Stomach (tissue), 9 donors: ENCODE measurements around the gene CLEC3A. TPM values are rescaled to one million over a fixed set of nuclear protein-coding genes. Genes with fewer than 3 reads are reported as not detected.

Experiments used
- DNase-seq, 2 donors: peaks; one replicate each; pipeline versions ENCODE4 v3.0.0 to v3.0.0-alpha.2; 2013 to 2019
- H3K27ac ChIP-seq, 5 donors: fragments of 200-600 bp in 4 of 5; sonication (generic) in 4 of 5; one replicate each; pipeline ENCODE4 v1.5.1; 2013 to 2019; ENCODE audit warnings: mild to moderate bottlenecking in 1 of 5, moderate library complexity in 1 of 5
- H3K27me3 ChIP-seq, 3 donors: fragments of 200-600 bp; sonication (generic); one replicate each; pipeline ENCODE4 v1.5.1; 2017 to 2019; ENCODE audit warnings: mixed run types in 1 of 3
- H3K36me3 ChIP-seq, 4 donors: fragments of 200-600 bp; sonication (generic); 1 replicate in 3 of 4; 2 replicates in 1 of 4; pipeline ENCODE4 v1.5.1; 2016 to 2019
- H3K4me1 ChIP-seq, 4 donors: fragments of 200-600 bp; sonication (generic); one replicate each; pipeline ENCODE4 v1.5.1; 2016 to 2019
- H3K4me3 ChIP-seq, 4 donors: fragments of 200-600 bp; sonication (generic) in 3 of 4; one replicate each; pipeline ENCODE4 v1.5.1; 2016 to 2019; ENCODE audit warnings: mild to moderate bottlenecking in 1 of 4
- H3K9me3 ChIP-seq, 4 donors: fragments of 200-600 bp; sonication (generic); one replicate each; pipeline ENCODE4 v1.5.1; 2016 to 2019
- CTCF ChIP-seq, 7 experiments: fragments of 450-650 bp in 4 of 7; fragments of 200-600 bp in 3 of 7; sonication (generic) in 3 of 7; IDR thresholded peaks; one replicate each; pipeline ENCODE4 v1.5.1; 2016 to 2019; ENCODE audit warnings: antibody characterized with exemption in 7 of 7, control low read depth in 2 of 7, mild to moderate bottlenecking in 1 of 7
- EP300 ChIP-seq: sonication (generic); formaldehyde crosslinking; IDR thresholded peaks from one replicate; pipeline ENCODE4 v1.6.1; 2017; ENCODE audit warnings: antibody characterized with exemption
- POLR2A ChIP-seq, 4 donors: fragments of 450-650 bp; IDR thresholded peaks; one replicate each; pipeline ENCODE4 v1.6.1; 2016; ENCODE audit warnings: antibody characterized with exemption in 4 of 4, control low read depth in 2 of 4, mild to moderate bottlenecking in 1 of 4, moderate library complexity in 1 of 4
- POLR2AphosphoS5 ChIP-seq, 3 donors: sonication (generic); formaldehyde crosslinking; IDR thresholded peaks; one replicate each; pipeline ENCODE4 v1.6.1; 2016; ENCODE audit warnings: antibody characterized with exemption in 3 of 3
- WGBS, 5 donors: extraction: QIAGEN DNeasy Blood & Tissue Kit in 3 of 5; methylation state at CpG; one replicate each; pipeline versions ENCODE4 v1.1.5 to v1.1.7; 2013 to 2018; 5-methylcytosine and 5-hydroxymethylcytosine counted together
- intact Hi-C: fragments of 100-400 bp; cut with DNase I; formaldehyde crosslinking; loops from one replicate; pipeline ENCODE4 v1.15.1; 2023; ENCODE audit warnings: low total_unique reads
- polyA plus RNA-seq, 3 donors: library from polyadenylated mRNA; stranded (reverse); fragments of 200-250 nt; gene quantifications; one replicate each; pipeline ENCODE4 v1.2.3, GENCODE V29; 2013
- total RNA-seq, 5 donors: library from RNA; depleted of rRNA; stranded (reverse); fragments of >200 nt; gene quantifications; one replicate each; pipeline versions ENCODE4 v1.1.0 to v1.2.3, GENCODE V29; 2014 to 2016
- donor health status: healthy with polysubstance abuse.
- donor health status: Bipolar disorder and iron deficiency.
- donor health status: healthy.

The CLEC3A gene
- total and polyA plus RNA-seq, 8 donors: 0.08 to 0.87 TPM; not detected in 6

DNA sequence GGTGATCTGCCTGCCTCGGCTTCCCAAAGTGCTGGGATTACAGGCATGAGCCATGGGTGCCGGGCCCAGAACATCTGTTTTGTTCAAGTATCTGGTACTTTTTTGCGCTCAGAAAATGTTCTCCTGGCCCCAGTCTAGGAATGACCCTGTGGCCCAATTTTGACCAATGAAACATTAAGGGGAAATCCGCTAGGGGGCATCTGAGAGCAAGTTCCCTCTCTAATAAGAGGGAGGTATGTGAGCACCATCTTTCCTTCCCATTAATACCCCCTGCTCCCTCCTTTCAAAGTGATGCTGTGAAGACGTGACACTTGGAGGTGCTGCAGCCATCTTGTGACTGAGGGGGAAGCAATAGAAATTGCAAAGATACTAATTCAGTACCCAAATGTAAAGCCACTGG is 16.5 kb upstream of the CLEC3A start:
- H3K27ac ChIP-seq: no peak overlapping the region
- H3K9me3 ChIP-seq: no peaks in the 10 kb centered on the region
- no peak overlapping the region for H3K4me3 ChIP-seq
- TF ChIP-seq EP300 (no peak), CTCF (IDR thresholded peaks at IDR 0.05) (no peak), POLR2A (IDR thresholded peaks at IDR 0.05) (no peak), POLR2AphosphoS5 (IDR thresholded peaks at IDR 0.05) (no peak)
- no peaks in the 10 kb centered on the region for H3K36me3 ChIP-seq
- no peaks in the 10 kb centered on the region for H3K27me3 ChIP-seq
- peaks cover 0 to 5% (median 2%) of the 10 kb centered on the region in 4 donors for H3K4me1 ChIP-seq
- WGBS, 5 donors: 71 to 84% (median 75%) methylated on average over 5 of the region's 5 CpGs
- no peak for DNase-seq
- intact Hi-C loops: no loop called here

DNA sequence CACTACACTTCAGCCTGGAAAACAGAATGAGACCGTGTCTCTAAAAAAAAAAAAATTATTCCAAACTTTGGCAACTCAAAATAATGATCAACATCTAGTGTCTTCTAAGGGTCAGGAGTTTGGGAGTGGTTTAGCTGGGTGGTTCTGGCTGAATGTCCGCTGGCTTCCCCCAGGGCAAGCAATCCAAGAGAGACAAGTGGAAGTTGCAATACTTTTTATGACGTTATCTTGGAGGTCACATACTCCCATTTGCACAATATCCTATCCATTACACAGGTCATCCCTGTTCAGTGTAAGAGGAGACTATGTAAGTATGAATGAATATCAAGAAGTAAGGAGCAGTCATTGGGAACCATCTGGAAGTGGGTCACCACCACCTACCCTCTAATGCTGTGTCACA is 15.2 kb upstream of the CLEC3A start:
- WGBS, 5 donors: 71 to 83% (median 82%) methylated on average over 3 of the region's 3 CpGs
- Histone ChIP-seq H3K4me1 (peaks cover 0 to 5% (median 2%) of the 10 kb centered on the region in 4 donors), H3K36me3 (no peaks in the 10 kb centered on the region), H3K27ac (no peak overlapping the region), H3K27me3 (no peaks in the 10 kb centered on the region), H3K4me3 (no peak overlapping the region), H3K9me3 (no peaks in the 10 kb centered on the region)
- DNase-seq: no peak
- intact Hi-C loops: no loop called here
- TF ChIP-seq EP300: no peak

- 83 to 94% (median 86%) methylated on average over 5 of the region's 5 CpGs for whole genome bisulfite sequencing, 5 donors
- TF ChIP-seq POLR2AphosphoS5 (IDR thresholded peaks at IDR 0.05): no peak
- no peak for TF ChIP-seq POLR2A (IDR thresholded peaks at IDR 0.05)
- no peak for TF ChIP-seq EP300
- no peak for TF ChIP-seq CTCF (IDR thresholded peaks at IDR 0.05)
- DNase-seq: no peak
- peaks cover 0 to 7% (median 0%) of the 10 kb centered on the region in 4 donors for H3K4me1 ChIP-seq
- no peak overlapping the region for H3K4me3 ChIP-seq
- no peak overlapping the region for H3K27ac ChIP-seq
- no peaks in the 10 kb centered on the region for H3K36me3 ChIP-seq
- no peaks in the 10 kb centered on the region for H3K9me3 ChIP-seq
- intact Hi-C loops: no loop called here
- H3K27me3 ChIP-seq: no peaks in the 10 kb centered on the region
Observed at GRCh38 chr16:78024159-78024558, 1.8 kb downstream of the CLEC3A start.

DNA sequence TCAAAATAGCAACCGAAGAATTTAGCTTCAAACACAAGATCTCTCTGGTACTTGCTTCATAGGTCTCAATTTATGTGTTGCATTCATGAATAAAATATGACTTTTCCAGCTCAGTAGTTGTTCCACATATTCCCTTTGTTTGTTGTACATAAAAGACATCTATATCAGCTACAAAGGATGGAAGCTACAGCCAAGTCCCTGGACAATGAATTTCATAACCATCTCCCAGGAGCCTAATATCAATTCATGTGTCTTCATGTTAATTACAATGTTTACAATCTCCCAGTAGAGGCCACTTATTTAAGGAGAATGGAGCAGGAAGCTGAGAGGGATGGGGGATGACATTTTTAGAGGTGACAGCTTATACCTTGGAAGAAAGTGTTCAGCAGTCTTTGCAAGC is 3.3 kb downstream of the CLEC3A start:
- Histone ChIP-seq H3K36me3 (no peaks in the 10 kb centered on the region), H3K27ac (no peak overlapping the region), H3K4me1 (peaks cover 0 to 7% (median 0%) of the 10 kb centered on the region in 4 donors), H3K27me3 (no peaks in the 10 kb centered on the region), H3K4me3 (no peak overlapping the region), H3K9me3 (no peaks in the 10 kb centered on the region)
- no peak for TF ChIP-seq EP300
- TF ChIP-seq CTCF (IDR thresholded peaks at IDR 0.05): no peak
- TF ChIP-seq POLR2AphosphoS5 (IDR thresholded peaks at IDR 0.05): no peak
- no peak for TF ChIP-seq POLR2A (IDR thresholded peaks at IDR 0.05)
- DNase-seq: no peak
- intact Hi-C loops: no loop called here
- 93 to 100% (median 97%) methylated on average over 1 of the region's 1 CpG for WGBS, 5 donors

DNA sequence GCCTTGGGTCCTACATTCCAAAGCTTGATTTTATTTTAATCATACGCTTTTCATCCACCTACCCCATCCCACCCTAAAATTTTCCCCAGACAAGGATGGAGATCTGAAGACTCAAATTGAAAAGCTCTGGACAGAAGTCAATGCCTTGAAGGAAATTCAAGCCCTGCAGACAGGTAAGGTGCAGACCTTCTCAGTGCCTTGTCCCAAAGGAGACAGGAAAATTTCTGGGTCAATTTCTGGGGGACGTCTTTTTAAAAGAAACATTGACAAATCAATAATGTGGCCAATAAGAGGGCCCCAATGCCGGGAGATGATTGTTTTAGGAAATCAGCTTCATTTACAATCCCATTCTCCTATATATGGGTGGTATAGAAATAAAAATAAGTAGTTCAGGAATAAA is 5.7 kb downstream of the CLEC3A start:
- intact Hi-C loops: no loop called here
- H3K4me1 ChIP-seq: no peaks in the 10 kb centered on the region
- no peaks in the 10 kb centered on the region for H3K27me3 ChIP-seq
- TF ChIP-seq POLR2A (IDR thresholded peaks at IDR 0.05) (no peak), POLR2AphosphoS5 (IDR thresholded peaks at IDR 0.05) (no peak), CTCF (IDR thresholded peaks at IDR 0.05) (no peak), EP300 (no peak)
- no peaks in the 10 kb centered on the region for H3K36me3 ChIP-seq
- H3K27ac ChIP-seq: no peak overlapping the region
- DNase-seq: no peak
- no peaks in the 10 kb centered on the region for H3K9me3 ChIP-seq
- no peak overlapping the region for H3K4me3 ChIP-seq
- WGBS, 5 donors: 43 to 77% (median 50%) methylated on average over 3 of the region's 3 CpGs
